COLO668 (cell line): ENCODE results near the gene CDH13.

ENCODE experiments used
- DNase-seq: peaks from one replicate; lab custom pipeline; 2025; ENCODE audit not compliant: unreplicated experiment; lab: John Stamatoyannopoulos, UW

The CDH13 gene

DNA sequence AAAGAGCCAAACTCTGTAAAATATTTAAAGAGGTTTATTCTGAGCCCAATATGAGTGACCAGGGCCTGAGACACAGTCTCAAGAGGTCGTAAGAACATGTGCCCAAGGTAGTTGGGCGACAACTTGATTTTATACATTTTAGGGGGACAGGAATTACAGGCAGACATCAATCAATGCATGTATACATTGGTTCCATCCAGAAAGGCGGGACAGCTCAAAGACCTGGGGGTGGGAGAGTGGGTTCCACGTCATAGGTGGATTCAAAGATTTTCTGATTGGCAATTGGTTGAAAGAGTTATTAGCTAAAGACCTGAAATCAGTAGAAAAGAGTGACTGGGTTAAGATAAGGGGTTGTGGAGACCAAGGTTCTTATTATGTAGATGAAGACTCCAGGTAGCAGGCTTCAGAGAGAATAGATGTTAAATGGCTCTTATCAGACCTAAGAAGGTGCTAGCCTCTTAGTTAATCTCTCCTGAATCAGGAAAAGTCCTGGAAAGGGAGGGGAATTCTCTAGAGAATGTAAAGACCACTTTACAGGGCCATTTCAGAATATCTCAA is 1213.4 kb downstream of the CDH13 start:
- DNase-seq: no peak

DNA sequence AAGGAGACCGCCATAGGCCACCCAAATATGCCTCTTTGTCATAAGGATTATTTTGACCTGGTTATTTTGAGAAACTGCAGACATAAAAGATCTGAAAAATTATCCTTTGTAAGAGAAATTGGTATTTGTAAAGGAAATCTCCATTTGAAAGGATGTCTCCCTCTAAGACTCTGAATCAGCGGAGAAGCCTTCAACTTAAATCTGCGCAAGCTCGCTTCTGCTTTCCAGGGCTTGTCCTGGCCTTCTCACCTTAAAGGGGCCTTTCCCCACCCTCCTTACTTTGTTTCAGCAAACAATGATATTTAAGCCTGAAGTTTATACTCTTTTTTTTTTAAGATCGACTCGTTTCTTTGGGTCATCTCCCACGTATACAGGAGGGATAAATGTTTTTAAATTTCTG is 1215.5 kb downstream of the CDH13 start:
- DNase-seq: no peak

DNA sequence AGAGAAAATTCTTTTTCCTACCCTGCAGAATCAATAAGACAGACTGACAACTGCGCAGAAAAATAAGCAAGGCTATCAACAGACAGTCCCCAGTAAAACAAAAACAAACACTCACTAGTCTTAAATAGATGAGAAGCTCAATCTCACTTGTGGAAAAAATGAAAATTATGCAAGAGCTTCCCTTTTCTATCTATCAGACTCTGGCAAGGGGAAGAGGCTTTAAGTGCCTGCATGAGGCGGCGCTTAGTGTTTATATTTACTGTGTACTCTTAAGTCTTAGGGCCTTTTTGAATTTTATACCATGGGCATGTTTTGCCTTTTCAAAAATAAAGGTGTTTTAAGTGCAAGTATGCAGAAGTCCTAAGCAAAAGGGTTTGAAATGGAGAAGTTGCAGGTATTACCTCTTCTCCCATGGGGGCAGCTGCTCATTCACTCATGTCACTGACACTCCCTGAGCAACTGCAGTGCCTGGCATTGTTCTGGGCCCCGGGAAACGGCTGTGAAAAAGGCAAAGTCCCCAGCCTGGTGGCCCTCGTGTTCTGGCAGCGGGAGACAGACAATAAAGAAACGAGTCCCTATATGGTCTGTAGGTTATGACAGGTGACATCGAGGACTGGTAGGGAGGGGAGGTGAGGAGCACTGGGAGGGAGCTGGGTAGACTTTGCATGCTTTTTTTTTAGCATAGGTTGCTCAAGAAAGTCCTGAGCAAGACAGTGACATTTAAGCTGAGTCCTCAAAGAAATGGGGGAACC is 1216.2 kb downstream of the CDH13 start:
- DNase-seq: peak; percentile 5

DNA sequence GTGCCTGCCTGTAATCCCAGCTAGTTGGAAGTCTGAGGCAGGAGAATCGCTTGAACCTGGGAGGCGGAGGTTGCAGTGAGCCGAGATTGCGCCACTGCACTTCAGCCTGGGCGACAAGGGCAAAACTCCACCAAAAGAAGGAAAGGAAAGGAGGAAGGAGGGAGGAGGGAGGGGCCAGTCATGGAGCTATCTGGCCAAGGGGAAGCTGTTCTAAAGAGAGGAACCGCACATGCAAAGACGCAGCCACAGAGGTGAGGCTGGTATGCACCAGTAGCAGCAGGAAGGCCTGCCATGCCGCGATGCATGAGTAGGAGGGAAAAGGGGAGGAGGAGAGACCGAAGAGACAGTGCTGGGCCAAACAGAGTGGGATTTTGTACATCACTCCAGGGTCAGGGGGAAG is 1216.9 kb downstream of the CDH13 start:
- no peak for DNase-seq

DNA sequence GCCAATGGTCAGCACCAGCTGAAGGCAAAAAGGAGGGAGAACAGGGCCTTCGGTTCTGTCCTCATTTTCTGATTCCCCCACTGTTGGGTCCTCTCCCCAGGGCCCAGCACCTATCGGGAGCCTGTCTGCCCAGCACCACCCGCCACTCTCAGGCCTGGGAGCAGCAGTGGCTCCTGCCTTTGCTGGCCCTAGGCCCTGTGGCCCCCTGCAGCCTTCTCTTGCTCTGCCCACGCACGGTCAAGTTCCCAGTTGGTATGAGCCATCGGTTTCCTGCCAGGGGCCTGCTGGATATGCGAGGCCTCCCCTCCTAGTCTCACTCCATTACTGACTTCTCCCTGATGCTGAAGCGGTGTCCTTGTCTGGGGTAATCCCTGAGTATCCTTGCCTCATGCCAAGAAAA is 1218.5 kb downstream of the CDH13 start:
- no peak for DNase-seq

DNA sequence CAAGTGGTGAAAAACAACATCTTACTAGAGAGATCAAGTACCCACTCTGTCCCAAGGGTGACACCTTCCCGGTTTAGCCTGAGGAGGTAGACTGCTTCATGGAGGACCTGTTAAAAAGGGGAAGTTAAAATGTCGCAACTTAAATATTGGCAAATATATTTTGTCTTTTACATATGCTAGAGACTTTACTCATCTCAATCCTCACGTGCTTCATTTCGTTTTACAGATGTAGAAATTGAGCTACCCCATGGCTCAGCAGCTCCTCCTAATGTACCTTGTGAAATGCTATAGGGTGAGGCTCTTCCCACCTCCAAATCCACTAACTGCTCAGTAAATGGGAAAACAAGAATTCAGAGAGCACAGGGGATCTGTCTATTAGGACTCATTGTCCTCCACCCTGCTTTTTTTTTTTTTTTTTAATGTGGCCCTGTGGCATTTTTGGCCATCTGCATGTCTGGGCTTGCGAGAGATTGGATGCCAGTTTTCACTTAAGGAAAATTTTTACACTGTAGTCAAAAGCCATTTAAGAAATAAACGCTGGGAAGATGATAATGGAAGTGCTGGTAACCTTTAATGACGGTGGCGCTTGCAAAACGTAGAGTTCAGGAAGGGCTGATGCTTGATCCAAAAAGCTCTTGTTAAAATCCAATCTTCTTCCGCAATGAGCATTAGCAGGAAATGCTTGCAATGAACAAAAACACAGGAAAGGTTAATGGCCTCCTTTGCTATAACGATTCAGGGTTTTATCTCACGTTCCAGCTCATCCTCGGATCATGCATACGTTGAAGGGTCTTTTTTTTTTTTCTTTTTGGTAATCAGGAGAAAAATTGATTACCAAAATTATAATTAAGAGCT is 1220.8 kb downstream of the CDH13 start:
- no peak for DNase-seq

DNA sequence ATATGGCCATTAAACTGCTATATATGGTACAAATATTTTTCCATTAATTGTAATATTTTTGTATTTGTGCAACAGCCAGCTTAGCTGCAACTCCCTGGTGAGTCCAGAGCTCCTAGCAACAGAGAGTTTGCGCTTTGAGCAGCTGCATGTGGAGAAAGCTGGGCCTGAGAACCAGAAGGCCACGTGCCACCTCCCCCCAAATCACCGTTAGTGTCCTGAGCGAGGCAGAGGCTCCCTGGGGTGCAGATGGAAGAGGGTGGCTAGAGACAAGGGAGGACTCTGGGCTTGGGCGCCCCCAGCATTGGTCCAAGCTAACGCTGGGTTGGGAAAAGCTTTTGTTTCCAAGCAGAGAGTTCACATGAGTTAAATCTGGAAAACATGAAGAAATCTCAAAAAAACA is 1222.7 kb downstream of the CDH13 start:
- no peak for DNase-seq
